Liver (tissue), 9 donors: ENCODE measurements around the gene JAG1. TPM values are rescaled to one million over a fixed set of nuclear protein-coding genes. Genes with fewer than 3 reads are reported as not detected.

Experiments used
- DNase-seq: peaks from one replicate; pipeline ENCODE4 v3.0.0-alpha.2; 2017; ENCODE audit warnings: low spot score
- H3K27ac ChIP-seq, 2 donors: one replicate each; pipeline ENCODE4 v1.7.0; 2013; ENCODE audit warnings: inconsistent platforms in 2 of 2, low read length in 2 of 2, control low read depth in 1 of 2, low read depth in 1 of 2, mild to moderate bottlenecking in 1 of 2
- H3K27me3 ChIP-seq, 4 donors: one replicate each; pipeline versions ENCODE4 v1.6.1 to v1.7.0; 2013; ENCODE audit warnings: low read length in 3 of 4, inconsistent platforms in 1 of 4, mild to moderate bottlenecking in 1 of 4, moderate library complexity in 1 of 4; ENCODE audit not compliant: control insufficient read depth in 4 of 4, insufficient read depth in 4 of 4
- H3K36me3 ChIP-seq, 4 donors: one replicate each; pipeline versions ENCODE4 v1.6.1 to v1.7.0; 2013; ENCODE audit warnings: low read length in 3 of 4, mild to moderate bottlenecking in 3 of 4, low read depth in 1 of 4, moderate library complexity in 1 of 4; ENCODE audit not compliant: control insufficient read depth in 4 of 4, insufficient read depth in 3 of 4
- H3K4me1 ChIP-seq, 4 donors: one replicate each; pipeline versions ENCODE4 v1.6.1 to v1.7.0; 2013; ENCODE audit warnings: low read length in 3 of 4, mild to moderate bottlenecking in 3 of 4, moderate library complexity in 1 of 4; ENCODE audit not compliant: control insufficient read depth in 4 of 4, insufficient read depth in 4 of 4
- H3K4me3 ChIP-seq, 3 donors: one replicate each; pipeline versions ENCODE4 v1.6.1 to v1.7.0; 2013; ENCODE audit warnings: low read length in 3 of 3, control low read depth in 1 of 3, low read depth in 1 of 3, mild to moderate bottlenecking in 1 of 3
- H3K9ac ChIP-seq, 2 donors: one replicate each; pipeline ENCODE4 v1.7.0; 2013; ENCODE audit warnings: low read length in 2 of 2, mild to moderate bottlenecking in 2 of 2, moderate library complexity in 2 of 2, control low read depth in 1 of 2, low read depth in 1 of 2
- H3K9me3 ChIP-seq, 4 donors: one replicate each; pipeline versions ENCODE4 v1.6.1 to v1.7.0; 2013; ENCODE audit warnings: low read length in 3 of 4; ENCODE audit not compliant: control insufficient read depth in 4 of 4
- ATF3 ChIP-seq: IDR thresholded peaks from 2 replicates; pipeline ENCODE4 v1.6.1; 2016; ENCODE audit warnings: antibody characterized with exemption
- FOXA1 ChIP-seq: IDR thresholded peaks from 2 replicates; pipeline ENCODE4 v1.6.1; 2016; ENCODE audit warnings: antibody characterized with exemption
- GABPA ChIP-seq, 2 donors: IDR thresholded peaks in 1 of 2; conservative IDR thresholded peaks in 1 of 2; 2 replicates each; pipeline ENCODE4 v1.6.1; 2016; ENCODE audit warnings: antibody characterized with exemption in 2 of 2, mild to moderate bottlenecking in 1 of 2, moderate library complexity in 1 of 2
- HNF4G ChIP-seq: IDR thresholded peaks from 2 replicates; pipeline ENCODE4 v1.6.1; 2016; ENCODE audit warnings: antibody characterized with exemption
- JUND ChIP-seq, 2 donors: IDR thresholded peaks; 2 replicates each; pipeline ENCODE4 v1.6.1; 2016; ENCODE audit warnings: antibody characterized with exemption in 2 of 2
- NR2F2 ChIP-seq: IDR thresholded peaks from 2 replicates; pipeline ENCODE4 v1.6.1; 2016; ENCODE audit warnings: antibody characterized with exemption
- RAD21 ChIP-seq, 2 donors: IDR thresholded peaks; 2 replicates each; pipeline ENCODE4 v1.6.1; 2016; ENCODE audit warnings: antibody characterized with exemption in 2 of 2, mild to moderate bottlenecking in 2 of 2
- RXRA ChIP-seq, 2 donors: IDR thresholded peaks; 2 replicates each; pipeline ENCODE4 v1.6.1; 2017 to 2018; ENCODE audit warnings: antibody characterized with exemption in 2 of 2, mild to moderate bottlenecking in 1 of 2
- SP1 ChIP-seq: IDR thresholded peaks from 2 replicates; pipeline ENCODE4 v1.6.1; 2018; ENCODE audit warnings: antibody characterized with exemption, mild to moderate bottlenecking
- TAF1 ChIP-seq: conservative IDR thresholded peaks from 2 replicates; pipeline ENCODE4 v1.6.1; 2016; ENCODE audit warnings: antibody characterized with exemption, mild to moderate bottlenecking
- WGBS: extraction: QIAGEN DNeasy Blood & Tissue Kit; methylation state at CpG from one replicate; pipeline ENCODE4 v1.1.7; 2013; 5-methylcytosine and 5-hydroxymethylcytosine counted together
- polyA plus RNA-seq, 2 donors: library from polyadenylated mRNA; stranded (reverse) in 1 of 2; unstranded in 1 of 2; fragments of 200-250 nt in 1 of 2; fragments of >200 nt in 1 of 2; fragmentation: Nextera tagmentation in 1 of 2; extraction: Ambion mirVana in 1 of 2; gene quantifications; one replicate each; pipeline versions ENCODE4 v1.2.1 to v1.2.3, GENCODE V29; 2013 to 2015
- total RNA-seq, 2 donors: library from RNA; depleted of rRNA; stranded (reverse); fragments of >200 nt; gene quantifications; one replicate each; pipeline ENCODE4 v1.2.3, GENCODE V29; 2014
- TF ChIP-seq, protein P1 (sequence below): IDR thresholded peaks from 2 replicates; pipeline ENCODE4 v1.6.1; 2016; ENCODE audit warnings: antibody characterized with exemption
- TF ChIP-seq, protein P2 (sequence below): fragments of 150-350 bp; IDR thresholded peaks from 2 replicates; pipeline ENCODE4 v1.5.1; 2017; ENCODE audit warnings: improper control_type of control experiment, low read depth, low read length; ENCODE audit not compliant: missing input control
- TF ChIP-seq, protein P3 (sequence below): IDR thresholded peaks from 2 replicates; pipeline ENCODE4 v1.6.1; 2016; ENCODE audit warnings: antibody characterized with exemption, mild to moderate bottlenecking
- donor health status: healthy.
- donor health status: healthy.
- donor health status: healthy.
- donor health status: healthy.
- donor health status: healthy.

JAG1 gene
- total and polyA plus RNA-seq, 4 donors = 1.8 to 16.6 (median 4.6) TPM

- H3K4me3 ChIP-seq = no peak overlapping the region
- no peaks in the 10 kb centered on the region for H3K27me3 ChIP-seq
- WGBS = 66% methylated on average over 5 of the region's 5 CpGs
- TF ChIP-seq RXRA (IDR thresholded peaks at IDR 0.05) (no peak), HNF4G (no peak)
- TF ChIP-seq, protein P1, sequence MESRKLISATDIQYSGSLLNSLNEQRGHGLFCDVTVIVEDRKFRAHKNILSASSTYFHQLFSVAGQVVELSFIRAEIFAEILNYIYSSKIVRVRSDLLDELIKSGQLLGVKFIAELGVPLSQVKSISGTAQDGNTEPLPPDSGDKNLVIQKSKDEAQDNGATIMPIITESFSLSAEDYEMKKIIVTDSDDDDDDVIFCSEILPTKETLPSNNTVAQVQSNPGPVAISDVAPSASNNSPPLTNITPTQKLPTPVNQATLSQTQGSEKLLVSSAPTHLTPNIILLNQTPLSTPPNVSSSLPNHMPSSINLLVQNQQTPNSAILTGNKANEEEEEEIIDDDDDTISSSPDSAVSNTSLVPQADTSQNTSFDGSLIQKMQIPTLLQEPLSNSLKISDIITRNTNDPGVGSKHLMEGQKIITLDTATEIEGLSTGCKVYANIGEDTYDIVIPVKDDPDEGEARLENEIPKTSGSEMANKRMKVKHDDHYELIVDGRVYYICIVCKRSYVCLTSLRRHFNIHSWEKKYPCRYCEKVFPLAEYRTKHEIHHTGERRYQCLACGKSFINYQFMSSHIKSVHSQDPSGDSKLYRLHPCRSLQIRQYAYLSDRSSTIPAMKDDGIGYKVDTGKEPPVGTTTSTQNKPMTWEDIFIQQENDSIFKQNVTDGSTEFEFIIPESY = no peak
- peaks cover 0 to 7% (median 2%) of the 10 kb centered on the region in 4 donors for H3K36me3 ChIP-seq
- H3K27ac ChIP-seq = no peak overlapping the region
- H3K9ac ChIP-seq = no peak overlapping the region
- H3K9me3 ChIP-seq = no peaks in the 10 kb centered on the region
- H3K4me1 ChIP-seq = no peaks in the 10 kb centered on the region
- DNase-seq = no peak
These were observed 14.7 kb downstream of the JAG1 start for GRCh38 chr20:10658876-10659632.

DNA sequence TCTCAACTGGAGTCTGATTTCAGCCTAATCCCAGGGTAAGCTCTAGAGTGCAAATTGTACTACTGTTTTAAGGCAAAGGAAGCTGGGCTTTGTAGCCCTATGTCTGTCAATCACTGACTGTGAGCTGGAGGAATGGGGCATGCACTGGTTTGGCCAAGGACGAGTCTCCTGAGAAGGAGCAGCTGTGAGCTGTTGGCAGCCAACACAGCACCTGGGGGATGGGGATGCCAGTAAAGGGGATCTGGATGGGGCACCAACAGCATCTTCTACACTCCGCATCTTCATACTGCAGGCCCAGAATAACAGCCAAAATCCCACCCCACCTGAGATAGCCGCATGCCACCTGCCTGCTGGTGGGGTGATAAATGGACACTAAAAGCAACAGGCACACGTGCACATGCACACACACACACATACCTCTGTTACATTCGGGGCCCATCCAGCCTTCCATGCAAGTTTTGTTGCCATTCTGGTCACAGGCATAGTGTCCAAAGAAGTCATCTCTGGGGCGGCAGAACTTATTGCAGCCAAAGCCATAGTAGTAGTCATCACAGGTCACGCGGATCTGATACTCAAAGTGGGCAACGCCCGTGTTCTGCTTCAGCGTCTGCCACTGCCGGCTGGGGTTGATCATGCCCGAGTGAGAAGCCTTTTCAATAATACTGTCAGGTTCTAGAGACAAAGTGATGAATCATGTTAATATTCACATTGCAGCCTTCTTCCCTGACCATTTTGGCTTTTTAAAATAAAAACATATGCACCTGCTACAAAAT, 15.6 kb downstream of the JAG1 start:
- 92% methylated on average over 13 of the region's 13 CpGs for WGBS
- DNase-seq = no peak
- H3K4me1 ChIP-seq = no peaks in the 10 kb centered on the region
- H3K27me3 ChIP-seq = no peaks in the 10 kb centered on the region
- TF ChIP-seq, protein P2, sequence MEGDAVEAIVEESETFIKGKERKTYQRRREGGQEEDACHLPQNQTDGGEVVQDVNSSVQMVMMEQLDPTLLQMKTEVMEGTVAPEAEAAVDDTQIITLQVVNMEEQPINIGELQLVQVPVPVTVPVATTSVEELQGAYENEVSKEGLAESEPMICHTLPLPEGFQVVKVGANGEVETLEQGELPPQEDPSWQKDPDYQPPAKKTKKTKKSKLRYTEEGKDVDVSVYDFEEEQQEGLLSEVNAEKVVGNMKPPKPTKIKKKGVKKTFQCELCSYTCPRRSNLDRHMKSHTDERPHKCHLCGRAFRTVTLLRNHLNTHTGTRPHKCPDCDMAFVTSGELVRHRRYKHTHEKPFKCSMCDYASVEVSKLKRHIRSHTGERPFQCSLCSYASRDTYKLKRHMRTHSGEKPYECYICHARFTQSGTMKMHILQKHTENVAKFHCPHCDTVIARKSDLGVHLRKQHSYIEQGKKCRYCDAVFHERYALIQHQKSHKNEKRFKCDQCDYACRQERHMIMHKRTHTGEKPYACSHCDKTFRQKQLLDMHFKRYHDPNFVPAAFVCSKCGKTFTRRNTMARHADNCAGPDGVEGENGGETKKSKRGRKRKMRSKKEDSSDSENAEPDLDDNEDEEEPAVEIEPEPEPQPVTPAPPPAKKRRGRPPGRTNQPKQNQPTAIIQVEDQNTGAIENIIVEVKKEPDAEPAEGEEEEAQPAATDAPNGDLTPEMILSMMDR = no peak
- TF ChIP-seq JUND (IDR thresholded peaks at IDR 0.05) (no peak), RXRA (IDR thresholded peaks at IDR 0.05) (no peak), NR2F2 (no peak), SP1 (no peak), RAD21 (IDR thresholded peaks at IDR 0.05) (no peak), HNF4G (no peak), FOXA1 (no peak), TAF1 (no peak), ATF3 (no peak), GABPA (IDR thresholded peaks at IDR 0.05 in 1 of 2, conservative IDR thresholded peaks at IDR 0.05 in 1 of 2) (no peak)
- TF ChIP-seq, protein P3, sequence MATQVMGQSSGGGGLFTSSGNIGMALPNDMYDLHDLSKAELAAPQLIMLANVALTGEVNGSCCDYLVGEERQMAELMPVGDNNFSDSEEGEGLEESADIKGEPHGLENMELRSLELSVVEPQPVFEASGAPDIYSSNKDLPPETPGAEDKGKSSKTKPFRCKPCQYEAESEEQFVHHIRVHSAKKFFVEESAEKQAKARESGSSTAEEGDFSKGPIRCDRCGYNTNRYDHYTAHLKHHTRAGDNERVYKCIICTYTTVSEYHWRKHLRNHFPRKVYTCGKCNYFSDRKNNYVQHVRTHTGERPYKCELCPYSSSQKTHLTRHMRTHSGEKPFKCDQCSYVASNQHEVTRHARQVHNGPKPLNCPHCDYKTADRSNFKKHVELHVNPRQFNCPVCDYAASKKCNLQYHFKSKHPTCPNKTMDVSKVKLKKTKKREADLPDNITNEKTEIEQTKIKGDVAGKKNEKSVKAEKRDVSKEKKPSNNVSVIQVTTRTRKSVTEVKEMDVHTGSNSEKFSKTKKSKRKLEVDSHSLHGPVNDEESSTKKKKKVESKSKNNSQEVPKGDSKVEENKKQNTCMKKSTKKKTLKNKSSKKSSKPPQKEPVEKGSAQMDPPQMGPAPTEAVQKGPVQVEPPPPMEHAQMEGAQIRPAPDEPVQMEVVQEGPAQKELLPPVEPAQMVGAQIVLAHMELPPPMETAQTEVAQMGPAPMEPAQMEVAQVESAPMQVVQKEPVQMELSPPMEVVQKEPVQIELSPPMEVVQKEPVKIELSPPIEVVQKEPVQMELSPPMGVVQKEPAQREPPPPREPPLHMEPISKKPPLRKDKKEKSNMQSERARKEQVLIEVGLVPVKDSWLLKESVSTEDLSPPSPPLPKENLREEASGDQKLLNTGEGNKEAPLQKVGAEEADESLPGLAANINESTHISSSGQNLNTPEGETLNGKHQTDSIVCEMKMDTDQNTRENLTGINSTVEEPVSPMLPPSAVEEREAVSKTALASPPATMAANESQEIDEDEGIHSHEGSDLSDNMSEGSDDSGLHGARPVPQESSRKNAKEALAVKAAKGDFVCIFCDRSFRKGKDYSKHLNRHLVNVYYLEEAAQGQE = no peak
- no peaks in the 10 kb centered on the region for H3K9me3 ChIP-seq
- no peak overlapping the region for H3K4me3 ChIP-seq
- H3K9ac ChIP-seq = no peak overlapping the region
- peaks cover 0 to 7% (median 2%) of the 10 kb centered on the region in 4 donors for H3K36me3 ChIP-seq
- no peak overlapping the region for H3K27ac ChIP-seq
